Measurements from ENCODE around the gene SH2D6. TPM values are rescaled to one million over a fixed set of nuclear protein-coding genes. Genes with fewer than 3 reads are reported as not detected.
"Not testable (repeated sequence)": the region's sequence is repeated elsewhere in the genome, so short reads cannot be mapped to it uniquely, and the experiment has no call there.

SH2D6 gene
- total and polyA plus RNA-seq, 4 donors: 0.14 to 0.74 (median 0.53) TPM

DNA sequence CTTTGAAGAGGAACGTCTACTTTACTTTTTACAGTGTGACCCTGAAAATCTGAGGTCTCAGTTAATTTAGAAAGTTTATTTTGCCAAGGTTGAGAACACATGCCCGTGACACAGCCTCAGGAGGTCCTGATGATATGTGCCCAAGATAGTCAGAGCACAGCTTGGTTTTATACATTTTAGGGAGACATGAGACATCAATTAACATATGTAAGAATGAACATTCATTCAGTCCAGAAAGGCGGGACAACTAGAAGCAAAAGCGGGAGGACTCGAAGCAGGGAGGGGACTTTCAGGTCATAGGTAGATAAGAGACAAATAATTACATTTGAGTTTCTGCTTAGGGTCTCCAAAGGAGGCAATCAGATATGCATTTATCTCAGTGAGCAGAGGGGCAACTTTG is 40.3 kb upstream of the SH2D6 start:
- Histone ChIP-seq H3K27me3 (ENCODE audit: control insufficient read depth in 3 of 3, insufficient read depth in 3 of 3, low read length in 2 of 3) (no peaks in the 10 kb centered on the region), H3K27ac (ENCODE audit: low read depth in 1 of 2, low read length in 1 of 2) (no peak overlapping the region), H3K4me3 (no peak overlapping the region), H3K9ac (ENCODE audit: insufficient read depth in 1 of 2, low read length in 2 of 2) (no peak overlapping the region), H3K9me3 (ENCODE audit: control insufficient read depth in 4 of 4, insufficient read depth in 3 of 4, low read length in 3 of 4) (peaks cover 0 to 3% (median under 1%) of the 10 kb centered on the region in 4 donors), H3K36me3 (ENCODE audit: control insufficient read depth in 4 of 4, insufficient read depth in 4 of 4, low read length in 4 of 4) (peaks cover 9 to 22% (median 13%) of the 10 kb centered on the region in 4 donors), H3K4me1 (ENCODE audit: control insufficient read depth in 5 of 5, insufficient read depth in 5 of 5, low read length in 5 of 5) (no peaks in the 10 kb centered on the region)
- no peak for ATAC-seq (ENCODE audit: insufficient read depth, low FRiP score)
- 90 to 96% methylated on average over 5 of the region's 5 CpGs for WGBS, 2 donors
- TF ChIP-seq, protein P1, sequence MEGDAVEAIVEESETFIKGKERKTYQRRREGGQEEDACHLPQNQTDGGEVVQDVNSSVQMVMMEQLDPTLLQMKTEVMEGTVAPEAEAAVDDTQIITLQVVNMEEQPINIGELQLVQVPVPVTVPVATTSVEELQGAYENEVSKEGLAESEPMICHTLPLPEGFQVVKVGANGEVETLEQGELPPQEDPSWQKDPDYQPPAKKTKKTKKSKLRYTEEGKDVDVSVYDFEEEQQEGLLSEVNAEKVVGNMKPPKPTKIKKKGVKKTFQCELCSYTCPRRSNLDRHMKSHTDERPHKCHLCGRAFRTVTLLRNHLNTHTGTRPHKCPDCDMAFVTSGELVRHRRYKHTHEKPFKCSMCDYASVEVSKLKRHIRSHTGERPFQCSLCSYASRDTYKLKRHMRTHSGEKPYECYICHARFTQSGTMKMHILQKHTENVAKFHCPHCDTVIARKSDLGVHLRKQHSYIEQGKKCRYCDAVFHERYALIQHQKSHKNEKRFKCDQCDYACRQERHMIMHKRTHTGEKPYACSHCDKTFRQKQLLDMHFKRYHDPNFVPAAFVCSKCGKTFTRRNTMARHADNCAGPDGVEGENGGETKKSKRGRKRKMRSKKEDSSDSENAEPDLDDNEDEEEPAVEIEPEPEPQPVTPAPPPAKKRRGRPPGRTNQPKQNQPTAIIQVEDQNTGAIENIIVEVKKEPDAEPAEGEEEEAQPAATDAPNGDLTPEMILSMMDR (IDR thresholded peaks at IDR 0.05; ENCODE audit: control extremely low read depth, extremely low read depth): no peak
- no peak for DNase-seq

DNA sequence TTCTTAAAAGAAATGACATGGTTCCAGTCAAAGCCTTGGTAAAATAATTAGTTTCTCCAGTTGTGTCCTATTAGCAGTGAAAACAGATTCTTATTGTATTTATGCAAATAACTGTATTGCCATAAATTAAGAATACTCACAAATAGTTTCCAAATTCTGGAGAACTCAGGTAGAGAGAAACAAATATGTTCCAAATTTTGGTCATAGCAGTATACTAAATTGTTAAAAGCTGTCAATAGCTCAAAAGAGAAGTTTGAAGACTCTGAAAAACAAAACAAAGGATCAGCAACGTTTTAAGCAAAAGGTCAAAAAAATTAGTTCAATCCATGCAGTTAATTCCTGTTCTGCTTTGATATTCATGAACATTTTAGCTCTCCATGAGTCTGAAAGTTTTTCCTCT is 38.5 kb upstream of the SH2D6 start:
- WGBS, 2 donors: 84 to 88% methylated on average over 1 of the region's 1 CpG
- H3K9me3 ChIP-seq (ENCODE audit: control insufficient read depth in 4 of 4, insufficient read depth in 3 of 4, low read length in 3 of 4): peaks cover 0 to 3% (median under 1%) of the 10 kb centered on the region in 4 donors
- H3K4me3 ChIP-seq: no peak overlapping the region
- no peak for ATAC-seq (ENCODE audit: insufficient read depth, low FRiP score)
- TF ChIP-seq, protein P1 (IDR thresholded peaks at IDR 0.05; ENCODE audit: control extremely low read depth, extremely low read depth): no peak
- H3K36me3 ChIP-seq (ENCODE audit: control insufficient read depth in 4 of 4, insufficient read depth in 4 of 4, low read length in 4 of 4): peaks cover 14 to 26% (median 17%) of the 10 kb centered on the region in 4 donors
- no peak for DNase-seq
- no peak overlapping the region for H3K9ac ChIP-seq (ENCODE audit: insufficient read depth in 1 of 2, low read length in 2 of 2)
- no peaks in the 10 kb centered on the region for H3K4me1 ChIP-seq (ENCODE audit: control insufficient read depth in 5 of 5, insufficient read depth in 5 of 5, low read length in 5 of 5)
- H3K27me3 ChIP-seq (ENCODE audit: control insufficient read depth in 3 of 3, insufficient read depth in 3 of 3, low read length in 2 of 3): no peaks in the 10 kb centered on the region
- H3K27ac ChIP-seq (ENCODE audit: low read depth in 1 of 2, low read length in 1 of 2): no peak overlapping the region

DNA sequence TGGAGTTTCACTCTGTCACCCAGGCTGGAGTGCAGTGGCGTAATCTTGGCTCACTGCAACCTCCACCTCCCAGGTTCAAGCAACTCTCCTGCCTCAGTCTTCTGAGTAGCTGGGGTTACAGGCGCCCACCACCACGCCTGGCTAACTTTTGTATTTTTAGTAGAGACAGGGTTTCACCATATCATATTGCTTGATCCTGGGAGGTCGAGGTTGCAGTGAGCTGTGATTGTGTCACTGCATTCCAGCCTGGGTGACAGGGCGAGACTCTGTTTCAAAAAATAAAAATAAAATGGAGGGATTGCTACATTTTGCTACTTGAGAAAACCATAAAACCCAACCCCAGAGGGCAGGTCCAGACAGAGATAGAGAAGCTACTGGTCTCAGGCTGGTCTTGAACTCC is 35.4 kb upstream of the SH2D6 start:
- H3K27me3 ChIP-seq (ENCODE audit: control insufficient read depth in 3 of 3, insufficient read depth in 3 of 3, low read length in 2 of 3); H3K9ac ChIP-seq (ENCODE audit: insufficient read depth in 1 of 2, low read length in 2 of 2); H3K27ac ChIP-seq (ENCODE audit: low read depth in 1 of 2, low read length in 1 of 2); DNase-seq; ATAC-seq (ENCODE audit: insufficient read depth, low FRiP score); H3K4me1 ChIP-seq (ENCODE audit: control insufficient read depth in 5 of 5, insufficient read depth in 5 of 5, low read length in 5 of 5); H3K9me3 ChIP-seq (ENCODE audit: control insufficient read depth in 4 of 4, insufficient read depth in 3 of 4, low read length in 3 of 4); H3K4me3 ChIP-seq: not testable (repeated sequence)
- H3K36me3 ChIP-seq (ENCODE audit: control insufficient read depth in 4 of 4, insufficient read depth in 4 of 4, low read length in 4 of 4): peaks cover 9 to 30% (median 17%) of the 10 kb centered on the region in 4 donors
- 72 to 89% methylated on average over 5 of the region's 5 CpGs for WGBS, 2 donors

DNA sequence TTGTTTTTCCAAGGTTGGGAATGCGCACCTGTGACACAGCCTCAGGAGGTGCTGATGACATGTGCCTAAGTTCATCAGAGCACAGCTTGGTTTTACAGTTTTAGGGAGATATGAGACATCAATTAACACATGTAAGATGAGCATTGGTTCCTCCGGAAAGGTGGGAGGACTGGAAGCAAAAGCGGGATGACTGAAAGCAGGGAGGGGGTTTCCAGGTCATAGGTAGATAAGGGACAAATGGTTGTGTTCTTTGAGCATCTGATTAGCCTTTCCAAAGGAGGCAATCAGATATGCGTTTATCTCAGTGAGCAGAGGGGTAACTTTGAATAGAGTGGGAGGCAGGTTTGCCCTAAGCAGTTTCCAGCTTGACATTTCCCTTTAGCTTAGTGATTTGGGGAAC is 34.7 kb upstream of the SH2D6 start:
- H3K4me3 ChIP-seq: no peak overlapping the region
- peaks cover 0 to 3% (median under 1%) of the 10 kb centered on the region in 4 donors for H3K9me3 ChIP-seq (ENCODE audit: control insufficient read depth in 4 of 4, insufficient read depth in 3 of 4, low read length in 3 of 4)
- DNase-seq (no peak), ATAC-seq (ENCODE audit: insufficient read depth, low FRiP score) (no peak)
- no peak overlapping the region for H3K9ac ChIP-seq (ENCODE audit: insufficient read depth in 1 of 2, low read length in 2 of 2)
- H3K36me3 ChIP-seq (ENCODE audit: control insufficient read depth in 4 of 4, insufficient read depth in 4 of 4, low read length in 4 of 4): peaks cover 13 to 30% (median 15%) of the 10 kb centered on the region in 4 donors
- H3K27ac ChIP-seq (ENCODE audit: low read depth in 1 of 2, low read length in 1 of 2): no peak overlapping the region
- TF ChIP-seq, protein P1 (IDR thresholded peaks at IDR 0.05; ENCODE audit: control extremely low read depth, extremely low read depth): no peak
- no peaks in the 10 kb centered on the region for H3K4me1 ChIP-seq (ENCODE audit: control insufficient read depth in 5 of 5, insufficient read depth in 5 of 5, low read length in 5 of 5)
- no peaks in the 10 kb centered on the region for H3K27me3 ChIP-seq (ENCODE audit: control insufficient read depth in 3 of 3, insufficient read depth in 3 of 3, low read length in 2 of 3)
- 85 to 92% methylated on average over 4 of the region's 4 CpGs for WGBS, 2 donors
